Progenitor cell of endocrine pancreas (in vitro differentiated cells): ENCODE measurements around the gene EFNA2. TPM values are rescaled to one million over a fixed set of nuclear protein-coding genes. Genes with fewer than 3 reads are reported as not detected.
A peak's percentile ranks its signal among the peaks of the same experiment; 100 is the strongest.

ENCODE experiments used
- DNase-seq: peaks from one replicate; pipeline ENCODE4 v3.0.0; 2021; ENCODE audit warnings: low spot score; ENCODE audit not compliant: unreplicated experiment
- H3K27ac Mint-ChIP-seq: 2 replicates; pipeline ENCODE4 v1.8.0; 2021; ENCODE audit warnings: mild to moderate bottlenecking, moderate library complexity, mixed read lengths
- H3K27me3 Mint-ChIP-seq: 2 replicates; pipeline ENCODE4 v1.8.0; 2021; ENCODE audit warnings: mixed read lengths
- H3K36me3 Mint-ChIP-seq: 2 replicates; pipeline ENCODE4 v1.8.0; 2022; ENCODE audit warnings: mixed read lengths; ENCODE audit not compliant: insufficient read depth
- H3K4me1 Mint-ChIP-seq: 2 replicates; pipeline ENCODE4 v1.8.0; 2021; ENCODE audit warnings: low read depth, mixed read lengths
- H3K4me3 Mint-ChIP-seq: 2 replicates; pipeline ENCODE4 v1.8.0; 2021; ENCODE audit warnings: low read depth, mild to moderate bottlenecking, moderate library complexity, mixed read lengths
- H3K9me3 Mint-ChIP-seq: 2 replicates; pipeline ENCODE4 v1.8.0; 2021; ENCODE audit warnings: low read depth, mixed read lengths
- total RNA-seq: library from RNA; stranded (reverse); gene quantifications from 2 replicates; pipeline ENCODE4 v1.2.1, GENCODE V29; 2021
- TF ChIP-seq, protein P1 (sequence below): fragments of 200-600 bp; sonication (generic); IDR thresholded peaks from one replicate; pipeline ENCODE4 v1.5.0; 2021; ENCODE audit warnings: antibody characterized with exemption, mild to moderate bottlenecking; ENCODE audit not compliant: unreplicated experiment

The EFNA2 gene
- total RNA-seq, 1 donor from 2014 or later: 26.5 TPM

DNA sequence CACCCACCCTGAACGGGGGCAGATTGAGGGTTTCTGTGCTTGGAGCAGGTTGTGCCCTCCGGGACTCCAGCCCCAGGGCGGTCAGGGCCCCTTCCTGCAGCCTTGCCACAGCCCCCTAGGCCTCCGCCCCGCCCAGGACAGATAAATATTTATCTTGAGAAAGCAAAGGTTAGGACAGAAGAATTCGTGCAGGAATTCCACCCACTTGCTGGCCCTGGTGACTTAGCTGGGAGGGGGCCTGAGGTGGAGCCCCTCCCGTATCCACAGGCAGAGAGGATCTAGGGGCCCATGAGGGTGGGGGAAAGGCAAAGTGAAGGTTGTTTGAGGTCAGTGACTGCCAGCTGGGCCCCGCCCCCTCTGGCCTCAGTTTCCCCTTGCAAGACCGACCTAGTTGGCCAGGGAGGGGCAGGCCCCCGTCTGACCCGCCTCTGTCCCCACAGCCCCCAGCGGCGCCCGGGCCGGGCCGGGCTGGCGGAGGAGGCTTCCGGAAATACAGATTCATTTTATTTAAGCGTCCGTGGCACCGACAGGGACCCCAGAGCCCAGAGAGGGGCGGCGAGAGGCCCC, 32.1 kb upstream of the EFNA2 start:
- Mint-ChIP-seq H3K27ac (peak overlapping the region; percentile 84), H3K9me3 (no peaks in the 10 kb centered on the region), H3K36me3 (peaks cover 19% of the 10 kb centered on the region), H3K27me3 (no peaks in the 10 kb centered on the region), H3K4me1 (peaks cover 14% of the 10 kb centered on the region), H3K4me3 (peak overlapping the region; percentile 54)
- DNase-seq: no peak
- TF ChIP-seq, protein P1, sequence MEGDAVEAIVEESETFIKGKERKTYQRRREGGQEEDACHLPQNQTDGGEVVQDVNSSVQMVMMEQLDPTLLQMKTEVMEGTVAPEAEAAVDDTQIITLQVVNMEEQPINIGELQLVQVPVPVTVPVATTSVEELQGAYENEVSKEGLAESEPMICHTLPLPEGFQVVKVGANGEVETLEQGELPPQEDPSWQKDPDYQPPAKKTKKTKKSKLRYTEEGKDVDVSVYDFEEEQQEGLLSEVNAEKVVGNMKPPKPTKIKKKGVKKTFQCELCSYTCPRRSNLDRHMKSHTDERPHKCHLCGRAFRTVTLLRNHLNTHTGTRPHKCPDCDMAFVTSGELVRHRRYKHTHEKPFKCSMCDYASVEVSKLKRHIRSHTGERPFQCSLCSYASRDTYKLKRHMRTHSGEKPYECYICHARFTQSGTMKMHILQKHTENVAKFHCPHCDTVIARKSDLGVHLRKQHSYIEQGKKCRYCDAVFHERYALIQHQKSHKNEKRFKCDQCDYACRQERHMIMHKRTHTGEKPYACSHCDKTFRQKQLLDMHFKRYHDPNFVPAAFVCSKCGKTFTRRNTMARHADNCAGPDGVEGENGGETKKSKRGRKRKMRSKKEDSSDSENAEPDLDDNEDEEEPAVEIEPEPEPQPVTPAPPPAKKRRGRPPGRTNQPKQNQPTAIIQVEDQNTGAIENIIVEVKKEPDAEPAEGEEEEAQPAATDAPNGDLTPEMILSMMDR: no peak

DNA sequence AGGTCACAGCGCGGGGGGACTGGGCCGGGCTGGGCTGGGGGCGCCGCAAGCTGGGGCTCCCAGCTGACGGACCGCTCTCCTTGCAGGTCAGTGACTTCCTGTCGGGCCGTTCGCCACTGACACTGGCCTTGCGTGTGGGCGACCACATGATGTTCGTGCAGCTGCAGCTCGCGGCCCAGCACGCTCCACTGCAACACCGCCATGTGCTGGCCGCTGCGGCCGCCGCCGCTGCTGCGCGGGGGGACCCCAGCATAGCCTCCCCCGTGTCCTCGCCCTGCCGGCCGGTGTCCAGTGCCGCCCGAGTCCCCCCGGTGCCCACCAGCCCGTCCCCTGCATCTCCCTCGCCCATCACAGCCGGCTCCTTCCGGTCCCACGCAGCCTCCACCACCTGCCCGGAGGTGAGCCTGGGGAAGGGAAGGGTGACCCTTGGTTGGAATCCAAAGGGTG, 31.6 kb upstream of the EFNA2 start:
- Mint-ChIP-seq H3K4me3 (no peak overlapping the region), H3K9me3 (no peaks in the 10 kb centered on the region), H3K36me3 (peaks cover 19% of the 10 kb centered on the region), H3K4me1 (peaks cover 17% of the 10 kb centered on the region), H3K27ac (no peak overlapping the region), H3K27me3 (no peaks in the 10 kb centered on the region)
- TF ChIP-seq, protein P1: no peak
- no peak for DNase-seq

DNA sequence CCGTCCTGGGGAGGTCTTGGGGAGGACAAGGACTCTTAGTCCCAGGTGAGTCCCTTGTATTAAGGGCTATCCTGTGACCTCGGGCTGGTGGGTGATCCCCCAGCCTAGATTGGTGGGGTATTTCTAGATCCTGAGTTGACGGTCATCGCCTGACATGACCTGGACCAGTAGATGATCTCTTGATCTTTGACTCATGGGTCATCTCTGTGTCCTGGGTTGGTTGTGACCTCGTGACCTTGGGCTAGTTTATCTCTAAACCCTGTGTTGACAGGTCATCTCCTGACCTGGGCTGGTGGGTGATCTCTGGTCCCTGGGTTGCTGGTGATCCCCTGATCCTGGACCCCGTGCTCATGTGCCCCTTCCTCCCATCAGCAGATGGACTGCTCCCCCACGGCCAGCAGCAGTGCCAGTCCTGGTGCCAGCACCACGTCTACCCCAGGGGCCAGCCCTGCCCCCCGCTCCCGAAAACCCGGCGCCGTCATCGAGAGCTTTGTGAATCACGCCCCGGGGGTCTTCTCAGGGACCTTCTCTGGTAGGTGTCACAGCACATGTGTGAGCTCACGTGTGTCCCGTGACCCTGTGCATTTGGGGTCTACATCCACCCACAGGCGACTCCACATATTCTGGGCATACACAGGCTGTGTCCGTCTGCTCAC, 31.0 kb upstream of the EFNA2 start:
- Mint-ChIP-seq H3K36me3 (peaks cover 19% of the 10 kb centered on the region), H3K27ac (peak overlapping the region; percentile 52), H3K9me3 (no peaks in the 10 kb centered on the region), H3K4me3 (peak overlapping the region; percentile 14), H3K27me3 (no peaks in the 10 kb centered on the region), H3K4me1 (peaks cover 21% of the 10 kb centered on the region)
- DNase-seq: no peak
- TF ChIP-seq, protein P1: no peak

DNA sequence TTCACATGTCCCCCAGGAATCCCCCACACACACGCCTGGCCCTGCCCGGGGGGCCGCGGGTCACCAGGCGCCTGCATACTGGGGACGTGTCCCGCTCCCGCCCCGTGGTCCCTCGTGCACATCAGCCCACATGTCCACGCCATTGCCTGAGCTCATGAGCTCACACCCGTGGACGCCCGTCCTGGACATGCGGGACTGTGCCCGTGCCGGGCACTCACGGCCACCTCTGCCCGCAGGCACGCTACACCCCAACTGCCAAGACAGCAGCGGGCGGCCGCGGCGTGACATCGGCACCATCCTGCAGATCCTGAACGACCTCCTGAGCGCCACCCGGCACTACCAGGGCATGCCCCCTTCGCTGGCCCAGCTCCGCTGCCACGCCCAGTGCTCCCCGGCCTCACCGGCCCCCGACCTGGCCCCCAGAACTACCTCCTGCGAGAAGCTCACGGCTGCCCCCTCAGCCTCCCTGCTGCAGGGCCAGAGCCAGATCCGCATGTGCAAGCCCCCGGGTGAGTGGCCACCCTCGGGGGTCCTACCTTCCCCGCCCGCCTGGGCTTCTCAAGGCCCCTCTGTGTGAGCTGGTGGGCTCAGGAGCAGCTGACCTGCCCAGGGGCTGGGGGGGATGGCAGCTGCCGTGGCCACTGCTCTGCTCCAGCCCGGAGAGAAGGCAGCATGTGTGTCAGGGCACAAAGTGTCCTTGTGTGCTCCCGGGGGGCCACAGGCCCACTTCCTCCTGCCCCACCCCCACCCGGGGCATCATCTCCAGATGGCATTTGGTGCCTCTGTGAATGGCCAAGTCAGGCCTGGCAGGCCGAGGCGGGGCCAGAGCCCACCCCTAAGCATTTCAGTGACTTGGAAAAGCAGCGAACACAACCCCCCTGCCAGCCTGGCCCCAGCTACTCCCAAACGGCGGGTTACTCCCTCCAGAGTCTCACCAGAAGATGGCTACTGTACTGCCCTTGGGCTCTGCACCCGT, 30.2 kb upstream of the EFNA2 start:
- Mint-ChIP-seq H3K27ac (peak overlapping the region; percentile 33), H3K36me3 (peaks cover 19% of the 10 kb centered on the region), H3K9me3 (no peaks in the 10 kb centered on the region), H3K4me3 (no peak overlapping the region), H3K27me3 (no peaks in the 10 kb centered on the region), H3K4me1 (peaks cover 23% of the 10 kb centered on the region)
- TF ChIP-seq, protein P1: no peak
- no peak for DNase-seq
